H9 (cell line): ENCODE results near the gene NCKAP5. TPM values are rescaled to one million over a fixed set of nuclear protein-coding genes. Genes with fewer than 3 reads are reported as not detected.

Source experiments
- DNase-seq: peaks from one replicate; pipeline ENCODE4 v3.0.0-alpha.2; 2017
- H2AFZ ChIP-seq: one replicate; pipeline ENCODE4 v1.6.1; 2013; ENCODE audit warnings: mild to moderate bottlenecking, low read length, control low read depth, moderate library complexity
- H2AK5ac ChIP-seq: 2 replicates; pipeline ENCODE4 v1.6.1; 2013; ENCODE audit warnings: low read length, control low read depth, mixed read lengths; ENCODE audit not compliant: insufficient read length
- H2BK120ac ChIP-seq: one replicate; pipeline ENCODE4 v1.6.1; 2013; ENCODE audit warnings: low read depth, mild to moderate bottlenecking, low read length, control low read depth, inconsistent platforms; ENCODE audit not compliant: poor library complexity, severe bottlenecking
- H2BK12ac ChIP-seq: 2 replicates; pipeline ENCODE4 v1.6.1; 2013; ENCODE audit warnings: low read length, control low read depth, mixed read lengths, low read depth; ENCODE audit not compliant: insufficient read length
- H2BK15ac ChIP-seq: 2 replicates; pipeline ENCODE4 v1.6.1; 2013; ENCODE audit warnings: low read depth, low read length, control low read depth
- H2BK20ac ChIP-seq: one replicate; pipeline ENCODE4 v1.6.1; 2013; ENCODE audit warnings: low read depth, mild to moderate bottlenecking, low read length, control low read depth, inconsistent platforms; ENCODE audit not compliant: poor library complexity, severe bottlenecking
- H2BK5ac ChIP-seq: 2 replicates; pipeline ENCODE4 v1.6.1; 2013; ENCODE audit warnings: low read length, control low read depth, mixed read lengths; ENCODE audit not compliant: insufficient read length
- H3K14ac ChIP-seq: 2 replicates; pipeline ENCODE4 v1.6.1; 2013; ENCODE audit warnings: low read length, control low read depth; ENCODE audit not compliant: insufficient read depth
- H3K18ac ChIP-seq: 2 replicates; pipeline ENCODE4 v1.6.1; 2013; ENCODE audit warnings: low read depth, mild to moderate bottlenecking, mixed read lengths, low read length, control low read depth; ENCODE audit not compliant: insufficient read length
- H3K23ac ChIP-seq: 2 replicates; pipeline ENCODE4 v1.6.1; 2013; ENCODE audit warnings: low read length, control low read depth, mixed read lengths, low read depth; ENCODE audit not compliant: insufficient read length
- H3K23me2 ChIP-seq: 2 replicates; pipeline ENCODE4 v1.6.1; 2013; ENCODE audit warnings: low read depth, mild to moderate bottlenecking, mixed read lengths, low read length, control low read depth; ENCODE audit not compliant: insufficient read length, poor library complexity, severe bottlenecking
- H3K27ac ChIP-seq: 2 replicates; pipeline ENCODE4 v1.5.1; 2013; ENCODE audit warnings: low read length, control low read depth, mixed read lengths, low read depth; ENCODE audit not compliant: insufficient read length
- H3K27me3 ChIP-seq: 2 replicates; pipeline ENCODE4 v1.6.1; 2013; ENCODE audit warnings: low read length, control low read depth, inconsistent platforms; ENCODE audit not compliant: insufficient read depth
- H3K4ac ChIP-seq: 2 replicates; pipeline ENCODE4 v1.6.1; 2013; ENCODE audit warnings: low read depth, mild to moderate bottlenecking, control low read depth, inconsistent platforms, low read length, moderate library complexity
- H3K4me1 ChIP-seq: 2 replicates; pipeline ENCODE4 v1.6.1; 2013; ENCODE audit warnings: low read length, control low read depth, inconsistent platforms; ENCODE audit not compliant: insufficient read depth
- H3K4me2 ChIP-seq: 2 replicates; pipeline ENCODE4 v1.6.1; 2013; ENCODE audit warnings: low read length, control low read depth, mixed read lengths; ENCODE audit not compliant: insufficient read length, insufficient read depth
- H3K56ac ChIP-seq: 2 replicates; pipeline ENCODE4 v1.6.1; 2013; ENCODE audit warnings: low read depth, mild to moderate bottlenecking, mixed read lengths, low read length, control low read depth; ENCODE audit not compliant: insufficient read length
- H3K79me1 ChIP-seq: 2 replicates; pipeline ENCODE4 v1.6.1; 2013; ENCODE audit warnings: low read depth, mild to moderate bottlenecking, moderate library complexity, low read length, control low read depth, inconsistent platforms; ENCODE audit not compliant: insufficient read depth, poor library complexity, severe bottlenecking
- H3K79me2 ChIP-seq: 2 replicates; pipeline ENCODE4 v1.6.1; 2013; ENCODE audit warnings: low read length, control low read depth, inconsistent platforms; ENCODE audit not compliant: insufficient read depth
- H3K9ac ChIP-seq: 2 replicates; pipeline ENCODE4 v1.6.1; 2013; ENCODE audit warnings: low read length, control low read depth, mixed read lengths; ENCODE audit not compliant: insufficient read length; ENCODE audit errors: extremely low read depth
- H3K9me3 ChIP-seq: one replicate; pipeline ENCODE4 v1.6.1; 2013; ENCODE audit warnings: low read depth, low read length, inconsistent platforms; ENCODE audit not compliant: control insufficient read depth
- H3T11ph ChIP-seq: one replicate; pipeline ENCODE4 v1.6.1; 2013; ENCODE audit warnings: mild to moderate bottlenecking, low read length, control low read depth, inconsistent platforms
- H4K20me1 ChIP-seq: one replicate; pipeline ENCODE4 v1.6.1; 2013; ENCODE audit not compliant: control insufficient read depth, insufficient read length, insufficient read depth
- H4K5ac ChIP-seq: 2 replicates; pipeline ENCODE4 v1.6.1; 2013; ENCODE audit warnings: low read depth, mild to moderate bottlenecking, mixed read lengths, low read length, control low read depth; ENCODE audit not compliant: insufficient read length
- H4K8ac ChIP-seq: replicated peaks from 2 replicates; pipeline ENCODE4 v1.6.1; 2013; ENCODE audit warnings: low read length, control low read depth, mixed read lengths, low read depth; ENCODE audit not compliant: insufficient read length
- H4K91ac ChIP-seq: 2 replicates; pipeline ENCODE4 v1.6.1; 2013; ENCODE audit warnings: low read depth, mild to moderate bottlenecking, moderate library complexity, mixed read lengths, low read length, control low read depth; ENCODE audit not compliant: insufficient read length
- H3K27ac Mint-ChIP-seq, 3 experiments: 2 replicates in 2 of 3; 3 replicates in 1 of 3; pipeline ENCODE4 v1.8.0; 2020 to 2021; ENCODE audit warnings: mixed read lengths in 3 of 3, mild to moderate bottlenecking in 1 of 3, moderate library complexity in 1 of 3
- H3K27me3 Mint-ChIP-seq: 2 replicates; pipeline ENCODE4 v1.8.0; 2021; ENCODE audit warnings: low read depth, mild to moderate bottlenecking, moderate library complexity, mixed read lengths
- H3K36me3 Mint-ChIP-seq, 3 experiments: 2 replicates in 2 of 3; 3 replicates in 1 of 3; pipeline ENCODE4 v1.8.0; 2020 to 2021; ENCODE audit warnings: low read depth in 3 of 3, mixed read lengths in 3 of 3; ENCODE audit not compliant: insufficient read depth in 1 of 3
- H3K4me1 Mint-ChIP-seq, 2 experiments: 2 replicates each; pipeline ENCODE4 v1.8.0; 2020; ENCODE audit warnings: mixed read lengths in 2 of 2
- H3K4me3 Mint-ChIP-seq, 2 experiments: 2 replicates in 1 of 2; 3 replicates in 1 of 2; pipeline ENCODE4 v1.8.0; 2020 to 2021; ENCODE audit warnings: mild to moderate bottlenecking in 2 of 2, mixed read lengths in 2 of 2, moderate library complexity in 1 of 2
- H3K9me3 Mint-ChIP-seq, 2 experiments: 2 replicates in 1 of 2; 3 replicates in 1 of 2; pipeline ENCODE4 v1.8.0; 2020; ENCODE audit warnings: mild to moderate bottlenecking in 2 of 2, mixed read lengths in 2 of 2, moderate library complexity in 1 of 2
- WGBS: extraction: QIAGEN DNeasy Blood & Tissue Kit; methylation state at CpG from one replicate; pipeline ENCODE4 v1.1.7; 2013; ENCODE audit warnings: missing lambda C conversion rate, low lambda C conversion rate, mixed read lengths; ENCODE audit not compliant: insufficient read length; ENCODE audit errors: extremely low coverage; 5-methylcytosine and 5-hydroxymethylcytosine counted together
- total RNA-seq: library from RNA; stranded (reverse); gene quantifications from 2 replicates; pipeline ENCODE4 v1.2.1, GENCODE V29; 2021
- TF ChIP-seq, protein P1 (sequence below): fragments of 200-600 bp; sonication (generic); conservative IDR thresholded peaks from 3 replicates; pipeline ENCODE4 v1.8.0; 2021; ENCODE audit warnings: antibody characterized with exemption, mild to moderate bottlenecking

The NCKAP5 gene
- total RNA-seq, 1 experiment from 2014 or later = 0.26 TPM

DNA sequence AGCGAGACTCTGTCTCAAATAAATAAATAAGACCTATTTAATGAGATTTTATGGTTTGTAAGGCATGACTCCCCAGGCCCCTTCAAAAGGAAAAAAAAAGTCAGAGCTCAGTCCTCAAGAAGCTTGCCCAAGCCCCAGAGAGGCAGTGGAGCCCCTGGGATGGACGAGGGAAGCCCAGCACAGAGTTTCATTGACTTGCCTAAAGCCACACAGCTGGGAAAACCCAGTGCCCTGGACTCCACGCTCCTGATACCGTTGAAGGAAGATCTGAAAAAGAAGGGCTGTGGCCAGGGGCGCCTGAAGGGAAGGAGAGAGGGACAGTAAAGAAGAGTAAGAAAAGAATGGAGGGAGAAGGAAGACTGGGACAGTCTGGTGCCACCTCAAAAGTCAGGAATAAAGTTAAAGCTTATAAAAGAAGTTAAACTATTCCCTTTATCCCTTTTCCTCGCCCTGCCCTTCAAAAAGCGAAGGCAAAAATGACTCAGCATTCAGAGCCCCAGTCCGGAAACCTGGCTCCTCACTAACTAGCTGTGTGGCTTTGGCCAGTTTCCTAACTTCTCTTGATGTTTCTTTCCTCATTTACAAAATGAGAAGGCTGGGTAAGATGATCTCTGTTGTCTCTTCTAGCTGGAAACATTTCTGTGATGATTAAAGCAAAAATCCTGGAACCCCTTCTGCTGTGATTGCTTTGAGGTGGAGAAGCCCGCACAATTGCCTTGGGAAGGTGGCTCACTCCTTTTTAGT is 945.0 kb downstream of the NCKAP5 start:
- Mint-ChIP-seq H3K27ac (no peak overlapping the region), H3K36me3 (peaks cover 0 to 4% (median 2%) of the 10 kb centered on the region in 3 experiments; a peak in 3 of 7 replicates), H3K4me1 (peaks cover 16 to 20% of the 10 kb centered on the region in 2 experiments), H3K9me3 (peaks cover 3 to 4% of the 10 kb centered on the region in 2 experiments; a peak in 2 of 5 replicates), H3K4me3 (no peak overlapping the region), H3K27me3 (no peaks in the 10 kb centered on the region)
- H3K14ac ChIP-seq = no peak overlapping the region
- H3K79me2 ChIP-seq = no peaks in the 10 kb centered on the region
- TF ChIP-seq, protein P1, sequence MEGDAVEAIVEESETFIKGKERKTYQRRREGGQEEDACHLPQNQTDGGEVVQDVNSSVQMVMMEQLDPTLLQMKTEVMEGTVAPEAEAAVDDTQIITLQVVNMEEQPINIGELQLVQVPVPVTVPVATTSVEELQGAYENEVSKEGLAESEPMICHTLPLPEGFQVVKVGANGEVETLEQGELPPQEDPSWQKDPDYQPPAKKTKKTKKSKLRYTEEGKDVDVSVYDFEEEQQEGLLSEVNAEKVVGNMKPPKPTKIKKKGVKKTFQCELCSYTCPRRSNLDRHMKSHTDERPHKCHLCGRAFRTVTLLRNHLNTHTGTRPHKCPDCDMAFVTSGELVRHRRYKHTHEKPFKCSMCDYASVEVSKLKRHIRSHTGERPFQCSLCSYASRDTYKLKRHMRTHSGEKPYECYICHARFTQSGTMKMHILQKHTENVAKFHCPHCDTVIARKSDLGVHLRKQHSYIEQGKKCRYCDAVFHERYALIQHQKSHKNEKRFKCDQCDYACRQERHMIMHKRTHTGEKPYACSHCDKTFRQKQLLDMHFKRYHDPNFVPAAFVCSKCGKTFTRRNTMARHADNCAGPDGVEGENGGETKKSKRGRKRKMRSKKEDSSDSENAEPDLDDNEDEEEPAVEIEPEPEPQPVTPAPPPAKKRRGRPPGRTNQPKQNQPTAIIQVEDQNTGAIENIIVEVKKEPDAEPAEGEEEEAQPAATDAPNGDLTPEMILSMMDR = no peak
- no peak overlapping the region for H3T11ph ChIP-seq
- H3K4ac ChIP-seq = no peak overlapping the region
- H3K9ac ChIP-seq = no peak overlapping the region
- no peak overlapping the region for H2BK15ac ChIP-seq
- no peak overlapping the region for H2AK5ac ChIP-seq
- no peak overlapping the region for H4K5ac ChIP-seq
- H2BK120ac ChIP-seq = no peak overlapping the region
- H4K91ac ChIP-seq = no peak overlapping the region
- DNase-seq = no peak
- H3K4me1 ChIP-seq = peaks cover 6% of the 10 kb centered on the region; the same call in 1 of the 2 replicates
- no peak overlapping the region for H2AFZ ChIP-seq
- H3K79me1 ChIP-seq = no peaks in the 10 kb centered on the region
- H3K23ac ChIP-seq = no peak overlapping the region
- no peak overlapping the region for H3K18ac ChIP-seq
- H3K56ac ChIP-seq = no peak overlapping the region
- H3K27me3 ChIP-seq = no peaks in the 10 kb centered on the region
- H3K4me2 ChIP-seq = no peak overlapping the region
- no peak overlapping the region for H2BK5ac ChIP-seq
- H3K9me3 ChIP-seq = no peaks in the 10 kb centered on the region
- H3K23me2 ChIP-seq = no peaks in the 10 kb centered on the region
- H4K8ac ChIP-seq = no peak overlapping the region
- H2BK20ac ChIP-seq = no peak overlapping the region
- no peak overlapping the region for H2BK12ac ChIP-seq
- H3K27ac ChIP-seq = no peak overlapping the region
- no CpG with 5 or more reads among the region's 9 CpGs for WGBS
- H4K20me1 ChIP-seq = no peaks in the 10 kb centered on the region
